Left forelimb (tissue), 1 donor: ENCODE results near the gene TMEM239.

Experiments used
- DNase-seq: peaks from one replicate; pipeline ENCODE4 v3.0.0-alpha.2; 2018; ENCODE audit warnings: low spot score

The TMEM239 gene

DNA sequence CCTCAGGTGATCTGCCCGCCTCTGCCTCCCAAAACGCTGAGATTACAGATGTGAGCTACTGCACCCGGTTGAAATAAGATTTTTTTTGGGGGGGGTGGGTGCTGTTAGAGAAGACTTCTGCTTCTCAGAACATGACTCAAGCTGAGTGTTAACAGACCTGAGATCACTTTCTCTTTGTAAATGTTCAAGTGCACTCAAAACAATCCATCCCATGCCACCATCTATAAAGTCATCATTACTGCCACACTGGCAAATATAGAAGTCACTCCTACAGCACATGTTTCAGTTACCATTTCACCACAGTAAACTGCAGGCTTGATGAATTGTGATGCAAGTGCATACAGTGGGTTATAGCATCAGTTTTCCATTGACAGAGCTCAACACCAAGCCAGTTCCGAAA is 33.4 kb downstream of the TMEM239 start:
- no peak for DNase-seq

DNA sequence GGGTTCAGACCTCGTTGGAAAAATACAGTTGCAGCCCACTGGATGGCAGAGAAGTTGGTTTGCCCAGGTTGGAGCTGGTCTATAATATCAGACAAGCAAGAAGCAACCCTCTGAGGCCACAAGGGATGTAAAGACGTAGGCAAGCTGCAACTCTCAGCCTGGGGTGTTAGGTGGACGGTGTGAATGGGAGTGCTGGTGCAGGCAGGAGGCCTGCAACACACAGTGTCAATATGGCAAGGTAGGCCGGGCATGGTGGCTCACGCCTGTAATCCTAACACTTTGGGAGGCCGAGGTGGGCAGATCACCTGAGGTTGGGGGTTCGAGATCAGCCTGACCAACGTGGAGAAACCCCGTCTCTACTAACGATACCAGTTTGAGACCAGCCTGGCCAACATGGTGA is 34.9 kb downstream of the TMEM239 start:
- DNase-seq: no peak

DNA sequence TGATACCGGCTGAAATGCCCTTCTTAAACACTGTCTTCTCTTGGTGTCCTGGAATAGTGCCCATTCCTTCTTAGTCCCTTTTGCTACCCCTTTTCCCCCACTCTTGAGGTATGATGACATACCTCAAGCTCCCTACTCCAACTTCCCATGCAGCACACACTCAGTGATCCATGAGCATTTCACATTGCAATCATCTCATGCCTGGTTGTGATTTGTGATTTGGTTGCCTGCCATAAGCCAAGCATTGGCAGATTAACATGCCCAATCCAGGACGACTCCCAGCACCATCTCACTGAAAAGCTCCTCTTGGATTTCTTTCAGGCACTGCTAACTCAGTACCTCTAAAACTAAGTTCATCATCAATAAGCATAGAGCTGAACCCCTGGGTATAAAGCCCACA is 42.4 kb downstream of the TMEM239 start:
- no peak for DNase-seq

GRCh38 chr20:2859330-2860121 is 43.4 kb downstream of the TMEM239 start:
- DNase-seq: no peak

DNA sequence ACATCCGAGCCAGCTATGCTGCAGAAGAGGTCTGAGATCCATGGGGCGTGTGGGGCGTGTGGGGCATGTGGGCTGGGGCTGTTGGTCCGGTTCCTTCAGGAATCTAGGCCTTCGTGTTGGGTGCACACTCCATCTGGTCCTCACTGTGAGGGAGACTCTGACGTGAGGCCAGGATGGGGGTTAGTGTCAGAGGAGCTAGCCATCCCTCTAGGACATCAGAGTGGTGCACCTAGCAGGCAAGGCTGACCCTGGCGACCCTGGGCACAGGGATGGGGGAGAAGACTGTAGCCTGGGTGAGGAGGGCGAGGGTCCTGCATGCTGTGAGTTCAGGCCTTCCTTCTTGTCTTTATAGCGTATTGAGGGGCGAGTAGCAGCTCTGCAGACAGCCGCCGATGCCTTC is 48.5 kb downstream of the TMEM239 start:
- no peak for DNase-seq

DNA sequence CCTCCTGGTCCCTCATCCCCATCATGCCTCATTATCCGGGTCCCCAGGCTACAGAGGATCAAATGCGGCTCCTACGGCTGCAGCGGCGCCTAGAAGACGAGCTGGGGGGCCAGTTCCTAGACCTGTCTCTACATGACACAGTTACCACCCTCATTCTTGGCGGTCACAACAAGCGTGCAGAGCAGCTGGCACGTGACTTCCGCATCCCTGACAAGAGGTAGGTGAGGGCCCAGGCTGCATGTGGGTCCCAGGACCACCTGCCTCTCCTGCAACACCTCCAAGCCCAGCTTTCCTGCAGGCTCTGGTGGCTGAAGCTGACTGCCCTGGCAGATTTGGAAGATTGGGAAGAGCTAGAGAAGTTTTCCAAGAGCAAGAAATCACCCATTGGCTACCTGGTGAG is 48.9 kb downstream of the TMEM239 start:
- DNase-seq: no peak

GRCh38 chr20:2865630-2866029 is 49.5 kb downstream of the TMEM239 start:
- DNase-seq: no peak

GRCh38 chr20:2866236-2866635 is 50.1 kb downstream of the TMEM239 start:
- no peak for DNase-seq

DNA sequence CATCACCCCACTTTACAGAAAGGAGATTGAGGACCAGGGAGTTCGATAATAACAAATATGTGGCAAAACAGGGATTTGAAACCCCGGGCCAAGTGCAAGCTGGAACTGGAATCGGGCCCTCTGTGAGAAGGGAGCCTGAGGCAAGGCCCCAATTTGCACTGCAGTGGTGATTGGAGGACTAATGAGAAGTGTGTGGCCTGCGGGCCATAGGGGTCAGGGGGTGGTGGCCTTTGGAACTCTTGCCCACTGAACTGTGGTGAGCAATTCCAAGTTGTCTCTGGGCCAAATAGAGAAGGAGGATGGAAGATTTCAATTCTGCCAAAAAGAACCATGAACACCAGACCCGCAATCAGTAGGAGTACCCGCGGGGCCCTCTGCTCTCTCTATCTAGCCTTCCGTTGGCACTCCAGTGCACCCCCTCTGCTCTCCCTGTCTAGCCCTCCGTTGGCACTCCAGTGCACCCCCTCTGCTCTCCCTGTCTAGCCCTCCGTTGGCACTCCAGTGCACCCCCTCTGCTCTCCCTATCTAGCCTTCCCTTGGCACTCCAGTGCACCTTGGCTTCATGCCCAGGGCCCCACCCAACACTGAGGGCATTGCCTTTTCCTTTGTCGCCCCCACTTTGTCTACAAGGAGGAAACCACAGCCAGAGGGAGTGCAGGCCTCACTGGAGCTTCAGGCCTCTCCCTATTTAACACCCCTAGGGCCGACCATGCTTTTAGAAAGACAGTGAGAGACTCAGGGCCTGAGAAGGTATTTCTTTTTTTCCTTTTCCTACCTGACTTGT is 51.1 kb downstream of the TMEM239 start:
- DNase-seq: no peak
